ENCODE results near the gene MTCL1. TPM values are rescaled to one million over a fixed set of nuclear protein-coding genes. Genes with fewer than 3 reads are reported as not detected.

Gene MTCL1
- 10 to 100 TPM; 15.2 to 37.5 (median 29.8) TPM for polyA plus RNA-seq (ENCODE audit: insufficient read length in 3 of 3)
- long read RNA-seq, donor 1, transcript MTCL1-216 (1 exons, 2,856 nt), result major isoform, 6 of 13 reads
- long read RNA-seq, donor 1, partial matches to known transcripts, result 7 of 13 reads
- long read RNA-seq, donor 1, other reads (novel, unspliced or antisense), result 0 of 13 reads
- long read RNA-seq, donor 2, transcript MTCL1-216 (1 exons, 2,856 nt), result major isoform, 6 of 6 reads
- long read RNA-seq, donor 2, partial matches to known transcripts, result 0 of 6 reads
- long read RNA-seq, donor 2, other reads (novel, unspliced or antisense), result 0 of 6 reads
- long read RNA-seq, donor 3, result 0 reads
- long read RNA-seq, donor 4, partial matches to known transcripts, result 0 of 1 reads
- long read RNA-seq, donor 4, other reads (novel, unspliced or antisense), result 0 of 1 reads
- long read RNA-seq, donor 5, partial matches to known transcripts, result 0 of 2 reads
- long read RNA-seq, donor 5, other reads (novel, unspliced or antisense), result 0 of 2 reads
- long read RNA-seq, donor 6, partial matches to known transcripts, result 0 of 4 reads
- long read RNA-seq, donor 6, other reads (novel, unspliced or antisense), result 0 of 4 reads
- long read RNA-seq, donor 7, partial matches to known transcripts, result 0 of 4 reads
- long read RNA-seq, donor 7, other reads (novel, unspliced or antisense), result 0 of 4 reads
- long read RNA-seq, donor 8, transcript MTCL1-216 (1 exons, 2,856 nt), result major isoform, 5 of 5 reads
- long read RNA-seq, donor 8, partial matches to known transcripts, result 0 of 5 reads
- long read RNA-seq, donor 8, other reads (novel, unspliced or antisense), result 0 of 5 reads
- long read RNA-seq, donor 9, transcript MTCL1-216 (1 exons, 2,856 nt), result major isoform, 5 of 5 reads
- long read RNA-seq, donor 9, partial matches to known transcripts, result 0 of 5 reads
- long read RNA-seq, donor 9, other reads (novel, unspliced or antisense), result 0 of 5 reads
- long read RNA-seq, donor 10, partial matches to known transcripts, result 0 of 3 reads
- long read RNA-seq, donor 10, other reads (novel, unspliced or antisense), result 0 of 3 reads
- long read RNA-seq, donor 11, partial matches to known transcripts, result 0 of 2 reads
- long read RNA-seq, donor 11, other reads (novel, unspliced or antisense), result 0 of 2 reads
- long read RNA-seq, donor 12, partial matches to known transcripts, result 0 of 2 reads
- long read RNA-seq, donor 12, other reads (novel, unspliced or antisense), result 0 of 2 reads
- long read RNA-seq, donor 13, result 0 reads
- long read RNA-seq, donor 14, result 0 reads
- long read RNA-seq, donor 15, result 0 reads
- long read RNA-seq, donor 16, partial matches to known transcripts, result 0 of 4 reads
- long read RNA-seq, donor 16, other reads (novel, unspliced or antisense), result 0 of 4 reads

GRCh38 chr18:8705238-8705960 is at the start of gene MTCL1:
Gene MTCL1 (plus strand): TSS chr18:8705556. CDS start chr18:8705661, 105 bp downstream.
- no peak for DNase-seq

DNA sequence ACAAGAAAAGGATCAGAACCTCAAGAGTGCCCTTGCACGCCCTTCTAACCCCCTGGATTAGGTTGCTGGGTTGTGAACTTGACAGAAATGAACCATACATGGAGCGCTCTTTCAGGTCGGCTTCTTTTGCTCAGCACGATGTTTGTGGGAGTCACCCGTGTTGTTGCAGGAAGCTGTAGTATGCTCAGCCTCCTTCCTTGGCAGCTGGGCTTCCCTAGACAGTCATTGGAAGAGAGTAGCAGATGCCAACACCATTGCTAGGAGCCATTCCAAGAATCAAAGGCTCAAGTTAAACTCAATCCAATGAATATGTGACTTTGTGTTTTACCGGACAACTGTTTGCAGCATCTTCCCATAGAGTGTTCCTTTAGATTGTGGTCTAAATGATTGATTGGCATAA is 49.1 kb upstream of the MTCL1 start:
- DNase-seq, result no peak

DNA sequence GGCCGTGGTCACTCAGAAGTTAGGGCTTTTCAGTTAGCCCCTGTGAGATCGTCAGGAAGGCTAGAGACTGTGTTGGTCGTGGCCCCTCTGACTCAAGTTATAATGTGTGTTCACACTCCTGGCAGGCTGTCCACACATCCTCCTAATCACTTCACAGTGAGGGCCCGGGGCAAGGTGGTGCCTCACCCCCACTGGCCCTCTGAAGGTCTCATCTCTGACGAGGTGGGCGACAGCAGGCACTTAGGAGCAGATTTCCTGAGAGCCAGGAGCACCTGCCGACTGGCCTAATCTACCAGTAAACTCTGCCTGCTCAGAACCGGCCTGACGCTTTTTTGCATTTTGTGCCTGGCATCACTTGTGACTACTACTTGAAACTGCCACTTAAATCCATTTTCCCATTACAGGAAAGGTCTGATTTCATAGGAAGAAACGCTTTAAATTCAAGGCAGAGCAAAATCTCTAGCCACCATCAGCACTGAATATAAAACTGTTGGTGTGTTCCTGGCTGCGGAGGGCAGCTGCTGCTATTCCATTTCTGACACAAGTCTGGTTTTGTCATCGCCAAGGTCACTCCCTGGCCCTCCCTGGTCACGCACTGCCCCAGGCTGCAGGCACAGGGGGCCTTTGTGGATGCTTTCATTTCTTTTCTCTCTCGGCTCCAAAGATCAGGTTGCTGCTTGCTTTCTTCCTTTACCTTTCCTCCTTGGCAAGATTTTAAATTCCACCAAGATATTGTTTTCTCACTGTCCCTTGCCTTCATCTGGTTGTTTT is 48.1 kb upstream of the MTCL1 start:
- no peak for DNase-seq

GRCh38 chr18:8657873-8658470 is 47.4 kb upstream of the MTCL1 start:
- no peak for DNase-seq

DNA sequence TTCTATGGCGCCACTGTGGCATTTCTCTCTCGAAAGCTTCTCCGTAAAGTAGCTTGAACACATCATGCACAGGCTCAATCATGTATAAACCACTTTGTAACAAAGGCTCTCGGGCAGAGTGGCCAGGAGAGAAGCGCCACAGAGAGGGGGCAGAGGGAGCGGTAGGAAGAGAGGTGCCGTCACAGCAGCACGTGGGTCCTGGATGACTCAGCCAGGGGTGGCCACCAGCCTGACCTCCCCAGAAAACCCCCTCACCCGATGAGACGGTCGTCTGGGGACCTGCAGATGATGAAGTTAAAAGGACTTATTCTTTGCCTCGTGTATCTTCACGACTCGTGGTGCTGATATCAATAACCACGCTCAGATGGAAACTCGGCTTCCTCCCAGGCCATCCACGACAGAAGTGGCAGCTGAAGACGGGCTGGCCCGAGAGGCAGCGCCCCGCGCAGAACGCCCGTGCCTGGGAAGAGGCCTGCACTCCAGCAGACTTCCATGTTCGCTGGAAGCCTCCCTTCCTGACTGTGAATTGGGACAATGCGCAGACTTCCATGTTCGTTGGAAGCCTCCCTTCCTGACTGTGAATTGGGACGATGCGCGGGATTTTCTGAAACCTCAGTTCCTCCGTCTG is 46.4 kb upstream of the MTCL1 start:
- no peak for DNase-seq

- DNase-seq, result no peak
Measured at GRCh38 chr18:8659609-8660242, 45.6 kb upstream of the MTCL1 start.

GRCh38 chr18:8660316-8660715 is 45.0 kb upstream of the MTCL1 start:
- DNase-seq, result no peak

GRCh38 chr18:8661754-8662559 is 43.4 kb upstream of the MTCL1 start:
- DNase-seq, result peak; percentile 68

DNA sequence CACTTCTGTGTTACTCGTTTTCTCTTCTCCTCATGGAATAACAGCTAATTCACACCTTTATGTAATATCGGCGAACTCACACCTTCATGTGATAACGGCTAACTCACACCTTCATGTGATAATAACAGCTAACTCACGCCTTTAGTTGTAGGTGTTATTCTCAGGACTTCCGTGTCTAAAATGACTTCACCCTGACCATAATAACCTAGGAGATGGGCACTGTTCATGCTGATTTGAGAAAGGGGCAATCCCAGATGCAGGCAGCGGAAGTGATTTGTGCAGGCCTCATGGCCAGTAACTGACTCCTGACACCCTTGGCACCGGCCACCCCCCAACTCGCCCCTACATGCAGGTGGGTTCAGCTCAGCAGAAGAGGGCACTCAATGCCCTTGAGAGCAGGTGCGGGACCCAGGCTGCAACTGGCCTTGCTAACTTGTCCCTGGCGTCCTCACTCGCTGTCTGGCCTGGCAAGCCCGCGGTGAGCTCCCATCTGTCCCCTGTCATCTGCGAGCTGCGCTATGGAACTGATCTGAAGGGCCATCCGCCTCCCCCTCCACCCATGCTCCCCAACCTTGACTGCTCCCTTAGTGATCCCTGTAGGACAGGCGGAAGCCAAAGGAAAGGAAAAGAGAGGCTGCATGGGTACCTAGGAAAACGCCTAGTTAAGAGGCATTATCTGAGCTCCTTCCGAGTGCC is 42.6 kb upstream of the MTCL1 start:
- DNase-seq, result no peak

DNA sequence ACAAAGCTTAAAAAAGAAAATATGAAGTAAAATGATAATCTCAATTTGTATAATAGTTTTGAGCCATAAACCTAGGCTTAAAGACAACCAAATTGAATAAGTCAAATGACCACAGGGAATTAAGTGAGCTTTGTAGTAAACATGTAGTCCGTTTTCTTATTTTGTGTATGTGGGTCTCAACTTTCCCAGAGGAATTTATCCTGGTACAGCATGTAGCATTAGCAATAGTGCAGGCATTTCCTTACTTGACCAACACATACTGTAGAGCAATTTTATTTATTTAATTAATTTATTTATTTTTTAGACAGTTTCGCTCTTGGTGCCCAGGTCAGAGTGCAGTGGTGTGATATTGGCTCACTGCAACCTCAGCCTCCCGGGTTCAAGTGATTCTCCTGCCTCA is 37.5 kb upstream of the MTCL1 start:
- DNase-seq, result no peak

DNA sequence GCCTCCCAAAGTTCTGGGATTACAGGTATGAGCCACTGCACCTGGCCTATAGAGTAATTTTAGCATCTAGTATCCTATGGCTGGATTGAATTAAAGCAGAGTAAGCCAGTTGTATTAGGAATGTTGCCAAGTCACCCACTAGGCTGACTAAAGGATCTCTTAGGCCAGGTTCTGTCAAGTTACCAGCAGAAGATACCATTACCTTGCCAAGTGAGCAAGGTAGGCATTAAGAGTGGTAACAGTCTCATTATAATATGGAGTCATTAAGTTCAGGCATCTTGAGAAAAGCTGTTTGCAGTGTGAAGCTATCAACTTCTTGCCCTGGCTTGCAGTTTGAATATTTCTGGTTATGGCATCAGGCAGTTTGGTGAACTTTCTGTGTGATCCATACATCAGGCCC is 37.0 kb upstream of the MTCL1 start:
- no peak for DNase-seq

GRCh38 chr18:8669571-8669970 is 35.8 kb upstream of the MTCL1 start:
- no peak for DNase-seq

GRCh38 chr18:8673256-8674209 is 31.8 kb upstream of the MTCL1 start:
- no peak for DNase-seq

GRCh38 chr18:8675057-8675456 is 30.3 kb upstream of the MTCL1 start:
- no peak for DNase-seq

DNA sequence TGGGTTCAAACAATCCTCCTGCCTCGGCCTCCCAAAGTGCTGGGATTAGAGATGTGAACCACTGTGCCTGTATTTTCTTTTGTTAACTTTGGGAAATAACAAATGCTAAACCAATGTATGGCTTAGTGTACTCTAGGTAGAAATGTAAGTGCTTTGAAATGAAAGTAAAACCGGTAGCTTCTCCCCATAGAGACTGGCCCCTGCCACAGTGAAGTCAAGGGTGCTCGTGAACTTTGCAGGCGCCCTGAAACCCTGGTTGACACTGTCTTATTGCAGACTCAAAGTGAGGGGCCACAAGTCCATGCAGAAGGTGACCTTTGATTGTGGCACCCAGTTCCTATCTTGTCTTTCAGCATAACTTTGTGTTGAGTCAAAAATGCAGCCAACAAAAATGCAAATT is 24.2 kb upstream of the MTCL1 start:
- DNase-seq, result no peak

- no peak for DNase-seq
Measured at GRCh38 chr18:8684577-8684976, 20.8 kb upstream of the MTCL1 start.
